ENCODE data around the gene ALKBH5.
A peak's percentile ranks its signal among the peaks of the same experiment; 100 is the strongest.

ALKBH5 gene

DNA sequence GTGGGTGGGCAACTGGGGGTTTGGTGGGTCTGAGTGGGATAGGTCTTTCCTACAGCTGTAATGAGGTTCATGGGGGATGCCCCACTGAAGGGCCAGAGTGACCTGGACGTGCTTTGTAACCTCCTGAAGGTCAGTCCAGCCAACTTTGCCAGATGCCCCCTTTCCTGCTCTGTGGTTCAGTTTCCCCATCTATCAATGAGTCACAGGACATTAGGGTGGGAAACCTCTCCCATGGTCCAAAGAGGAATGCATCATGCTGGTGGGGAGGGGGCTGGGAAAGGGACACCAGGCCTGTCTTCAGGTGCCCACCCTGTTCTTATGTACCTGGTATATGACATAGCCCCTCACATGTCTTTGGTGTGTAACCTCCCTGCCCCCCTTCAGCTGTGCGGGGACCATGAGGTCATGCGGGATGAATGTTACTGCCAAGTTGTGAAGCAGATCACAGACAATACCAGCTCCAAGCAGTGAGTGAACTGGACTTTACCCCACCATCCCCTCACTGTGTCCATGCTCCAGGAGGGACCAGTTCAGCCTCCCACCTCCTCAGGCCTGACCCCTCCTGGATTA, 24.0 kb upstream of the ALKBH5 start:
- no peak for DNase-seq

DNA sequence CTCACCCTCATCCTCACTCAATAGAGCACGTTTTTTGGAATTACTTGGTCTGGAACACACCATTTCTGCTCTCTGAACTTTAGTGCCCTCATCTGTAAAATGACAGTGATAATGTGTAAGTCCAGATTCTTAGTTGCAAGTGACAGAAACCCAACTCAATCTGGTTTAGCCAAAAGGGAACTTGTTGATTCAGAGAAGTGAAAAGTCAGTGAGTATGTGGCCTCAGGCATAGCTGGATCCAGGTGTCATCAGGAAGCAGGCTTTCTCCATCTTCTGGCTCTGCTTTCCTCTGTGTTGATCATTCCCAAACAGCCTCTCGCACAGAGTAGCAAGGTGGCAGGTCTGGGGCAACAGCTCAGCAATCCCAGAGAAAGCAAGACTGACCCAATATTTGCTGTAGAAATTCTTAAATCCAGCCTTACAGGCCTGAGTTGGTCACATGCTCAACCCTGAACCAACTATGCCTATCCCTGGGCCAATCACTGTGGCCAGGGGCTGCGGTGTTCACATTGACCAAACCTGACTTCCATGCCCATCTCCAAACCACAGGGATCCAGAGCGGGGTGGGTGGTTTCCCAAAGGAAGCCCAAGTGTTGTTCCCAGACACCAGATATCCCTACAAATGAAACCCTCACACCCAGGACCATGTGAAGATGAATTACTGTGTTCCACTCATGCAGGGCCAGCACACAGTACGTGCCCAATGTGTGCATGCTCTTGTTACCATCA, 23.3 kb upstream of the ALKBH5 start:
- DNase-seq, result no peak

- no peak for DNase-seq
Observed at GRCh38 chr17:18161207-18162145, 22.2 kb upstream of the ALKBH5 start.

DNA sequence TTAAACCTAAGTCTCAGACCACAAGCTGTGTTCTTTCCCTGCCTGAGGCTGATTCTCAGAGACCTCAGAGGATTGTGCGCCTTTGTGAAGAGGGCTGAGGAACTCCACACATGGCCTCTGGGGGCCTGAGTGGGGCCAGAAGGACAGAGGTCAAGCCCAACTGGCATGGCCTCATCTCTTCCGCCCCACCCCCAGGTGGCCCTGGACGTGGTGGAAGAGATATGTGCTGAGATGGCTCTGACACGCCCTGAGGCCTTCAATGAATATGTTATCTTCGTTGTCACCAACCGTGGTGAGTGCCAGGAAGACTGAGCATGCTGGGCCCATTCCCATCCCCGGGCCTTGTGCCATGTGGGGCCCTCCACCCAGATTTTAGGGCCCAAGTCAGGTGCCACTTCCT, 20.1 kb upstream of the ALKBH5 start:
- DNase-seq, result no peak

GRCh38 chr17:18166894-18167293, 16.7 kb upstream of the ALKBH5 start:
- no peak for DNase-seq

- no peak for DNase-seq
Observed at GRCh38 chr17:18167421-18167820, 16.2 kb upstream of the ALKBH5 start.

DNA sequence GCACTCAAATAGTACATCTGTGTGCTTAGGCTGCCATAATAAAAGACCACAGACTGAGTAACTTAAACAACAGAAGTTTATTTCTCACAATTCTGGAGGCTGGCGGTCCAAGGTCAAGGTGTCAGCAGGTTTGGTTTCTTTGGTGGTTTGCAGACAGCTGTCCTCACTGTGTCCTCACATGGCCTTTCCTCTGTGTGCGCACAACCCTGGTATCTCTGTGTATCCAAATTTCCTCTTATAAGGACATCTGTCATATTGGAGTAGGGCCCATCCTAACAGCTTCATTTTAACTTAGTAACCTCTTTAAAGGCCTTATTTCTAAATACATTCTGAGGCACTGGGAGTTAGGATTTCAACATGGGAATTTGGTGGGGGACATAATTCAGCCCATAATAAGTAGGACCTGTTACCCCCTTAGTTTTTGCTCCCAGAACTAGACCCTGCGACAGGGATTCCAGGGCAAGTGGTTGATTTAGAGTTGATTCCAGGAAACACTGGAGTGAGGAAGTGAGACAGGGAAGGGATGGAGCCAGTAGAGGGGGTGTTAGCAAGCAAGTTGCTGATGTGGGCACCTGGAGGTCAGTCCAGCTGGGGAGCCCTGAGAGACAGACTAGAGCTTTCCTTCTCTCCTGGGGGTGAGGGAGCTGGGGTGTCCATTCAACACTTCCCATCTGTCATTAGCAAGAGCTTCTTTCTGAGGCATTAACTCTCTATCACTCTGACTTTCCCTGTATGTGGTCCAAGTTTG, 10.9 kb upstream of the ALKBH5 start:
- DNase-seq, result no peak

- DNase-seq, result no peak
Observed at GRCh38 chr17:18173740-18174139, 9.9 kb upstream of the ALKBH5 start.

GRCh38 chr17:18176176-18176575, 7.5 kb upstream of the ALKBH5 start:
- DNase-seq, result no peak

- DNase-seq, result no peak
Observed at GRCh38 chr17:18177133-18177532, 6.5 kb upstream of the ALKBH5 start.

GRCh38 chr17:18177722-18178121, 5.9 kb upstream of the ALKBH5 start:
- no peak for DNase-seq

DNA sequence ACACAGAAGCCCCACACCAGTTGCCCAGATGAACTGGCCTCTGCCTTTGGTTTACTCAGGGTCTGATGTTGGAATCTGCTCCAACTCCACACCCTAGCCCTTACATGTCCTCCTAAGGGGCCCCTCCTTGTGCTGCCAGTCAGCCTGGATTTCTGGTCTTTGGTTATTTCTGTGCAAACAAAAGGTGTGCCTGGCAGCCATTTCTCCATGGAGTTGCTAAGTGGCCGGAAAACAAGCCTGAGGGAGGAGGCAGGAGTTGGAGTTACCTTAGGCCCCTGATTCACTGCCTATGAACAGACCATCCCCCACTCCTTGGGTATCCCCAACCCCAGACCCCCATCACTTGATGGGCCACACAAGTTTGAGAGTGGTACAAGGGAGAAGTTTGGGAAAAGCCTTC, 4.4 kb upstream of the ALKBH5 start:
- no peak for DNase-seq

DNA sequence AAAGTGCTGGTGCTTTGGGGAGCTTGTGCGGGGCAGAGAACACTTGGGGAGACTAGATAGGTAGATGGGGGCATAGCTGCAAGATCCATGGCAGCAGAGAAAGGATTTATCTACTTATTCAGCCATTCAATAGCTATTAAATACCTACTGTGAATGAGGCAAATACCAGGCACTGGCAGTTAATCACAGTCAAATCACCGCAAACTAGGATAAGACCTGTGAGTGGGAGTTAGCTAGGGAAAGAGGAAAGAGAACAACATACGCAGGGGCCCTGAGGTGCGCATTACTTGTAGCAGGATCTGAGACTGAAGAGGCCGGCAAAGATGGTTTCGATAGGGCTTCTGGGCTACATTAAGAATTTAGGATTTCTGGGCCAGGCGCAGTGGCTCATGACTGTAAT, 3.8 kb upstream of the ALKBH5 start:
- DNase-seq, result no peak

DNA sequence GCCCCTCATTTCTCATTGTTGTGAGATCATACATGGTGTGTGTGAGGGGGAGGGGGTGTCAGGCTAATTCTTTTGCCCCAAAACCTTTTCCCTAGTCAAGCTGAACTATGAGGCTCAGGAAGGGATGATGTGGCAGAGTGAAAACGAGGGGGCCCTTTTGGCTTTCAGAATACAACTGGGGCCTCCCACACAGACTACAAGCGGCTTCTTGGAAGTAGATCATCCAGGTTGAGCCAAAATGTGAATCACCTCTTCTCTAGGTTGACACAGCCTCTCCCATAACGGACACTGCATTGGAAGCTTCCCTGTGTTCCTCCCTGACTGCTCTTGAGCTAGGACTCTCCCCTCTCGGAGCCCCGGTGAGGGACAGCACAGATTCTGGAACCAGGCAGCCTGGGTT, 2.3 kb upstream of the ALKBH5 start:
- peak; percentile 69 for DNase-seq

DNA sequence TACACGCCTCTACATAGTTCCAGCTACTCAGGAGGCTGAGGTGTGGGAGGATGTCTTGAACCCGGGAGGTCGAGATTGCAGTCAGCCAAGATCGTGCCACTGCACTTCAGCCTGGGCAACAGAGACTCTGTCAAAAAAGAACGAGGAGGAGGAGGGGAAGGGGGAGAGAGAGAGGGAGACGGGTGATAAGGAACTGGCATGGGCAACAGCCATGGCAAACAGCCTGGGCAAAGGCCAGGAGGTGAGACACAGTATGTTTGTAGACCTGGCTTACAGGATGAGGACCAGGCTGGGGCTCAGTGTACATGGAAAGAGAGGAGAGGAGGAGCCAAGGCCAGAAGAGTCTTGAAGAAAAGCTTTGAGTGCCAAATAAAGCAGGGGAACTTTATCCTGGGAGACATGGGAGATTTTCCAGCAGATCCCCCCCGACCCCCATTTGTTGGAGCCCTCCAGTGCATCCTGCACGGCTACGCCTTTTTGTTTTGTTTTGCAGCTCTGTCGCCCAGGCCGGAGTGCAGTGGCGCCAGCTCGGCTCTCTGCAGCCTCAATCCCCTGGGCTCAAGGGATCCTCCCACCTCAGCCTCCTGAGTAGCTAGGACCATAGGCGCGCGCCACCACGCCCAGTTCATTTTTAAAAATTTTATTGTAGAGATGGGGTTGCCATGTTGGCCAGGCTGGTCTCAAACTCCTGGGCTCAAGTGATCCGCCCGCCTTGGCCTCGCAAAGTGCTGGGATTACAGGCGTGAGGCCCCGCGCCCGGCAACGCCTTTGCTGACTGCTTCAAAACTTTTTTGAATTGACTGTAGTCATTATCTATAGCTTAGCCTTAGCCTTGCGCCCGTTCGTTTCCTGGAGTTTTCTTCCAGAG, 1.3 kb upstream of the ALKBH5 start:
- no peak for DNase-seq

DNA sequence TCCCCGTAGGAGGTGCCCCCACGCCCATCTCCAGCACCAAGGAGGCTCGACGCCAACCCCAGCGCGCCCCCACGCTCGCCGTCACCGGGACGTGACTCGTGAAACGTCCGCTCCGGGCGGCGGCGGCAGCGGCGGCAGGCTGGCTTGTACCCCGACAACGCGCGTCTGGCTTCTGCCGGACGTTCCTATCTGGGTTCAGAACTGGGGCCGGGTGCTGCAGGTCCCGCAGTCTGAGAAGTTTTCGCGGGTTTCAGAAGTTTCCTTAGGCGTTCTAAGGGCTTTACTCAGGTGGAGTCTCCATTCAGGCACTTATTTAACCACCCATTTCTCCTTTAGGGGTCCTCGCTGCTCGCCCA, 672 bp upstream of the ALKBH5 start:
- DNase-seq, result peak; percentile 93

- DNase-seq, result peak; percentile 62
Observed at GRCh38 chr17:18184143-18185031, 759 bp downstream of the ALKBH5 start.

GRCh38 chr17:18185391-18185790, 1.8 kb downstream of the ALKBH5 start:
- DNase-seq, result no peak

DNA sequence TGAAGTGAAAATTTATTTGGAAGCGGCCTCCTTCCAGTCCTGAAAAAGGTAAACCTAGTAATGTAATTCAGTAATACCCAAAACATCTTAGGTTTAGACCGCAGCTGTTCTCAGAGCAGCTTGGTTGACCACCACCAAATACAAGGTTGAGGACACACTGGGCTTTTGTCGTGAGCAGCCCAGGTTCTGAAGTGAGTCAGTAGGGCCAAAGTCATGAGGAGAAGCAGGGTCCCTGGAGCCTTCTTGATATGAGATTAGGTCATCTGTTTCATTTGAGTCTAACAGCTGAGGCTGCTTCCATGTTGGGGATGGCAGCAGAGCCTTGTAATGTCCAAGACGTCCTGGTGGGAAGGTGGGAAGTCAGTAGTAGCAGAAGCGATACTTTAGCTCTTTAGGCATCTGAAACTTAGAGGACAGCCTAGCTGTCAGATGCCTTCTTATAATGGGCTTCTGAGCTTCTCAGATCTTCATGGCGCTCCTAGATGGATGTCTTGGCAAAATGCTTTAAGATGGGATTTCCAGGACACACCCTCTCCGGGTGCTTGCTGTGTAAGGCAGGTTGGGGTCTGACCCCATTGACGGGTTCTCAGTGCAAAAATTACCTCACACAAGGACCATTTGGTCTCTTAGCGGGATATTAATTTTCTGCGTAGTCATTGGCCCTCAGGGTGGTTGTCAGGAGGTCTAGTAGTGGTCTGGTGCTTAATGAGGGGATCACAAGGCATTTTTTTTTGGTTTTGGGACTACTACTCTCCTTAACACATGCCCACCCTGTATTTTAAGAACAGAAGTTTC, 2.4 kb downstream of the ALKBH5 start:
- no peak for DNase-seq

DNA sequence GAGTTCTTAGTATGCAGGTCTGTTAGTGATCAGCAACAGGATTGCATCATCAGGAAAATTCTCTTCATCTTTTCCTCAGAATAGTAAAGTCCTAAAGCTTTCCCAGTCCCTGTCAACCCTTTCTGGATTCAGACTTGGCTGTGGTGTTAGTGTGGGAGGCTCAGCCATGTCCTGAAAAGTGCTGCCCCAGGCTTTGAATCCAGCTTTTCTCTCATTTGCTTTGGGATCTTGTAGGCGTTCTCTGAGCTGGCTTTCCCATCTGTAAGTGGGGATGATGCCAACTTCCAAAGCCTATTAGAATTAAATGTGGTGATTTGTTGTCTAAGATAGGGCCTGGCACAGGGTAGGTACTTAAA, 3.0 kb downstream of the ALKBH5 start:
- DNase-seq, result peak; percentile 45
